ENCODE measurements around the gene GSG1L. TPM values are rescaled to one million over a fixed set of nuclear protein-coding genes. Genes with fewer than 3 reads are reported as not detected.
A peak's percentile ranks its signal among the peaks of the same experiment; 100 is the strongest.

Gene GSG1L
- total and polyA plus RNA-seq, 9 of the 15 experiments (the other 6 are each of a cell fraction or from before 2014, with no cell fraction given), result not detected

DNA sequence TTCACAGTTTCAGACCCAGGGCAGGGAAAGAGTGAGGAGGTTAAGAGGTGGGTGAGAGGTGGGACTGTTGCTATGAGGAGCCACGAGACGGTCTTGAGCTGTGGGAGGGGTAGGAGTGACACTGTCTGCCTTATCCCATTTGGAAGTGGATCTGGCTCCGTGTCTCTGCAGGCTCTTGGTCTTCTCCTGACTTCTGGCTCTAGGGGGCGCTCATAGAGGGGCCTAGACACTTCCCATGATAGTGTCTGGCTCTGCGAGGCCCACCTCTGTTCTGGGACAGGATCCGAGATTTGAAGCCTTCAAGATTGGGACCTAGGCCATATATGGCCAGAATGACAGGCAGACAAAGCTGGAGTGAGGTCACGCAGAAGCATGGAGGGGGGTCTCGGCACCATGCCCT is 204.5 kb downstream of the GSG1L start:
- FAIRE-seq (no peak), DNase-seq (ENCODE audit: extremely low read depth in 1 of 4, low spot score in 3 of 4) (peak in 2 of 4 experiments; percentile 14), ATAC-seq (peak; percentile 46; the same call in 1 of the 3 replicates)
- H3K27ac ChIP-seq (ENCODE audit: extremely low read depth, low read depth, low read length), result no peak overlapping the region
- TF ChIP-seq CBX8 (IDR thresholded peaks at IDR 0.05; ENCODE audit: borderline replicate concordance, extremely low read depth, low read depth, low read length, poor library complexity, severe bottlenecking) (no peak), JUND (IDR thresholded peaks at IDR 0.05; ENCODE audit: borderline replicate concordance, low read depth, low read length) (no peak), JUND (tag; IDR thresholded peaks at IDR 0.05; ENCODE audit: borderline replicate concordance, low read depth, low read length) (no peak), SRSF7 (optimal IDR thresholded peaks at IDR 0.05; ENCODE audit: low read depth, low read length) (no peak)
- TF ChIP-seq, protein P1, sequence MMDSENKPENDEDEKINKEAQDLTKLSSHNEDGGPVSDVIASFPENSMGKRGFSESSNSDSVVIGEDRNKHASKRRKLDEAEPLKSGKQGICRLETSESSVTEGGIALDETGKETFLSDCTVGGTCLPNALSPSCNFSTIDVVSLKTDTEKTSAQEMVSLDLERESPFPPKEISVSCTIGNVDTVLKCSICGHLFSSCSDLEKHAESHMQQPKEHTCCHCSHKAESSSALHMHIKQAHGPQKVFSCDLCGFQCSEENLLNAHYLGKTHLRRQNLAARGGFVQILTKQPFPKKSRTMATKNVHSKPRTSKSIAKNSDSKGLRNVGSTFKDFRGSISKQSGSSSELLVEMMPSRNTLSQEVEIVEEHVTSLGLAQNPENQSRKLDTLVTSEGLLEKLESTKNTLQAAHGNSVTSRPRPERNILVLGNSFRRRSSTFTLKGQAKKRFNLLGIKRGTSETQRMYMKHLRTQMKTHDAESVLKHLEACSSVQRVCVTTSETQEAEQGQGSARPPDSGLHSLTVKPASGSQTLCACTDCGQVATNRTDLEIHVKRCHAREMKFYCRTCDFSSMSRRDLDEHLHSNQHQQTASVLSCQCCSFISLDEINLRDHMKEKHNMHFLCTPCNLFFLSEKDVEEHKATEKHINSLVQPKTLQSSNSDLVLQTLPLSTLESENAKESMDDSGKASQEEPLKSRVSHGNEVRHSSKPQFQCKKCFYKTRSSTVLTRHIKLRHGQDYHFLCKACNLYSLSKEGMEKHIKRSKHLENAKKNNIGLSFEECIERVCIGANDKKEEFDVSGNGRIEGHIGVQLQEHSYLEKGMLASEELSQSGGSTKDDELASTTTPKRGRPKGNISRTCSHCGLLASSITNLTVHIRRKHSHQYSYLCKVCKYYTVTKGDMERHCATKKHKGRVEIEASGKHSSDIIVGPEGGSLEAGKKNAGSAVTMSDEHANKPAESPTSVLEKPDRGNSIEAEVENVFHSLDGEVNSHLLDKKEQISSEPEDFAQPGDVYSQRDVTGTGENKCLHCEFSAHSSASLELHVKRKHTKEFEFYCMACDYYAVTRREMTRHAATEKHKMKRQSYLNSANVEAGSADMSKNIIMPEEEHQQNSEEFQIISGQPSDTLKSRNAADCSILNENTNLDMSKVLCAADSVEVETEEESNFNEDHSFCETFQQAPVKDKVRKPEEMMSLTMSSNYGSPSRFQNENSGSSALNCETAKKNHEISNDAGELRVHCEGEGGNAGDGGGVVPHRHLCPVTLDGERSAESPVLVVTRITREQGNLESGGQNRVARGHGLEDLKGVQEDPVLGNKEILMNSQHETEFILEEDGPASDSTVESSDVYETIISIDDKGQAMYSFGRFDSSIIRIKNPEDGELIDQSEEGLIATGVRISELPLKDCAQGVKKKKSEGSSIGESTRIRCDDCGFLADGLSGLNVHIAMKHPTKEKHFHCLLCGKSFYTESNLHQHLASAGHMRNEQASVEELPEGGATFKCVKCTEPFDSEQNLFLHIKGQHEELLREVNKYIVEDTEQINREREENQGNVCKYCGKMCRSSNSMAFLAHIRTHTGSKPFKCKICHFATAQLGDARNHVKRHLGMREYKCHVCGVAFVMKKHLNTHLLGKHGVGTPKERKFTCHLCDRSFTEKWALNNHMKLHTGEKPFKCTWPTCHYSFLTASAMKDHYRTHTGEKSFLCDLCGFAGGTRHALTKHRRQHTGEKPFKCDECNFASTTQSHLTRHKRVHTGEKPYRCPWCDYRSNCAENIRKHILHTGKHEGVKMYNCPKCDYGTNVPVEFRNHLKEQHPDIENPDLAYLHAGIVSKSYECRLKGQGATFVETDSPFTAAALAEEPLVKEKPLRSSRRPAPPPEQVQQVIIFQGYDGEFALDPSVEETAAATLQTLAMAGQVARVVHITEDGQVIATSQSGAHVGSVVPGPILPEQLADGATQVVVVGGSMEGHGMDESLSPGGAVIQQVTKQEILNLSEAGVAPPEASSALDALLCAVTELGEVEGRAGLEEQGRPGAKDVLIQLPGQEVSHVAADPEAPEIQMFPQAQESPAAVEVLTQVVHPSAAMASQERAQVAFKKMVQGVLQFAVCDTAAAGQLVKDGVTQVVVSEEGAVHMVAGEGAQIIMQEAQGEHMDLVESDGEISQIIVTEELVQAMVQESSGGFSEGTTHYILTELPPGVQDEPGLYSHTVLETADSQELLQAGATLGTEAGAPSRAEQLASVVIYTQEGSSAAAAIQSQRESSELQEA (IDR thresholded peaks at IDR 0.05; ENCODE audit: low read depth), result no peak
- TF ChIP-seq, protein P2, sequence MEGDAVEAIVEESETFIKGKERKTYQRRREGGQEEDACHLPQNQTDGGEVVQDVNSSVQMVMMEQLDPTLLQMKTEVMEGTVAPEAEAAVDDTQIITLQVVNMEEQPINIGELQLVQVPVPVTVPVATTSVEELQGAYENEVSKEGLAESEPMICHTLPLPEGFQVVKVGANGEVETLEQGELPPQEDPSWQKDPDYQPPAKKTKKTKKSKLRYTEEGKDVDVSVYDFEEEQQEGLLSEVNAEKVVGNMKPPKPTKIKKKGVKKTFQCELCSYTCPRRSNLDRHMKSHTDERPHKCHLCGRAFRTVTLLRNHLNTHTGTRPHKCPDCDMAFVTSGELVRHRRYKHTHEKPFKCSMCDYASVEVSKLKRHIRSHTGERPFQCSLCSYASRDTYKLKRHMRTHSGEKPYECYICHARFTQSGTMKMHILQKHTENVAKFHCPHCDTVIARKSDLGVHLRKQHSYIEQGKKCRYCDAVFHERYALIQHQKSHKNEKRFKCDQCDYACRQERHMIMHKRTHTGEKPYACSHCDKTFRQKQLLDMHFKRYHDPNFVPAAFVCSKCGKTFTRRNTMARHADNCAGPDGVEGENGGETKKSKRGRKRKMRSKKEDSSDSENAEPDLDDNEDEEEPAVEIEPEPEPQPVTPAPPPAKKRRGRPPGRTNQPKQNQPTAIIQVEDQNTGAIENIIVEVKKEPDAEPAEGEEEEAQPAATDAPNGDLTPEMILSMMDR (IDR thresholded peaks at IDR 0.05 in 2 of 3, conservative IDR thresholded peaks at IDR 0.05 in 1 of 3; ENCODE audit: insufficient read depth in 2 of 3, low read depth in 1 of 3, low read length in 3 of 3), result peak; percentile 33 to 40 (median 37); a peak in 4 of 6 replicates
- TF ChIP-seq, protein P3, sequence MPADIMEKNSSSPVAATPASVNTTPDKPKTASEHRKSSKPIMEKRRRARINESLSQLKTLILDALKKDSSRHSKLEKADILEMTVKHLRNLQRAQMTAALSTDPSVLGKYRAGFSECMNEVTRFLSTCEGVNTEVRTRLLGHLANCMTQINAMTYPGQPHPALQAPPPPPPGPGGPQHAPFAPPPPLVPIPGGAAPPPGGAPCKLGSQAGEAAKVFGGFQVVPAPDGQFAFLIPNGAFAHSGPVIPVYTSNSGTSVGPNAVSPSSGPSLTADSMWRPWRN (IDR thresholded peaks at IDR 0.05; ENCODE audit: low read depth), result no peak
- in situ Hi-C loops (cut with MboI), result no loop called here
- no peaks in the 10 kb centered on the region for H3K9me3 ChIP-seq (replicated peaks; ENCODE audit: control insufficient read depth, insufficient read depth, low read depth, low read length)
- no TSS peak for BruUV-seq (replicated peaks)
- H3K27me3 ChIP-seq (ENCODE audit: control insufficient read depth in 2 of 2, insufficient read depth in 2 of 2, low read length in 2 of 2), result peaks cover 2 to 20% of the 10 kb centered on the region in 2 experiments; a peak in 3 of 5 replicates
- POLR2A ChIA-PET, result interaction anchor here (0.6 kb wide), 1 partner anchor 9 kb away, joined by 3 read pairs; no protein-coding TSS in a partner anchor
- H3K4me3 ChIP-seq, result no peak overlapping the region
- 5% methylated on average over 8 of the region's 8 CpGs for WGBS (ENCODE audit: insufficient coverage, low coverage, missing lambda C conversion rate)
- H3K4me1 ChIP-seq (replicated peaks in 1 of 2; ENCODE audit: control insufficient read depth in 2 of 2, insufficient read depth in 2 of 2, low read length in 2 of 2), result no peaks in the 10 kb centered on the region
- no peak overlapping the region for H3K9ac ChIP-seq (ENCODE audit: insufficient read depth in 1 of 2, low read depth in 2 of 2, low read length in 2 of 2)
- H3K4me2 ChIP-seq (ENCODE audit: insufficient read depth, low read length), result no peak overlapping the region
- intact Hi-C loops (cut with micrococcal nuclease), result no loop called here
- H2AFZ ChIP-seq (ENCODE audit: low read depth, low read length), result no peak overlapping the region
- CTCF ChIA-PET (ENCODE audit: low intra/inter-chr PET ratio), result no interaction called here
- no peaks in the 10 kb centered on the region for H3K36me3 ChIP-seq (ENCODE audit: control insufficient read depth, insufficient read depth, low read length)
- no peaks in the 10 kb centered on the region; the same call in 1 of the 2 replicates for H4K20me1 ChIP-seq (replicated peaks; ENCODE audit: control insufficient read depth, insufficient read depth, low read length)
- no peaks in the 10 kb centered on the region for H3K9me1 ChIP-seq (ENCODE audit: control insufficient read depth, insufficient read depth, low read length)
- H3K79me2 ChIP-seq (ENCODE audit: control insufficient read depth, insufficient read depth, low read length), result no peaks in the 10 kb centered on the region

Measured in K562 (cell line).